ENCODE measurements around the gene TSHZ2.

- TF ChIP-seq BHLHE40 (IDR thresholded peaks at IDR 0.05; ENCODE audit: borderline replicate concordance) (no peak), SUZ12 (IDR thresholded peaks at IDR 0.05) (no peak), NFRKB (IDR thresholded peaks at IDR 0.05) (no peak), SP1 (IDR thresholded peaks at IDR 0.05) (no peak), TARDBP (IDR thresholded peaks at IDR 0.05) (no peak), L3MBTL2 (conservative IDR thresholded peaks at IDR 0.05) (no peak), FOXA1 (IDR thresholded peaks at IDR 0.05) (no peak), ARNT (IDR thresholded peaks at IDR 0.05) (no peak), HDGF (IDR thresholded peaks at IDR 0.05; ENCODE audit: borderline replicate concordance) (no peak), FOXK2 (IDR thresholded peaks at IDR 0.05) (no peak)
Measured at GRCh38 chr20:53422039-53422438, 449.9 kb downstream of the TSHZ2 start.

Measured in HEK293T (cell line).